Measurements from ENCODE around the gene NTM.

The NTM gene

GRCh38 chr11:131770801-131771200, 400.4 kb downstream of the NTM start:
- no peak overlapping the region for H3K4me3 ChIP-seq
- TF ChIP-seq EZH2 (IDR thresholded peaks at IDR 0.05) (no peak), FOXP2 (optimal IDR thresholded peaks at IDR 0.05; ENCODE audit: control extremely low read depth, extremely low read length, insufficient read depth) (no peak), POLR2AphosphoS5 (IDR thresholded peaks at IDR 0.05; ENCODE audit: borderline replicate concordance, low read depth, low read length) (no peak)
- H3K9me3 ChIP-seq (ENCODE audit: low read depth, low read length), result no peaks in the 10 kb centered on the region
- DNase-seq (ENCODE audit: low read depth, low spot score), result no peak
- H3K9ac ChIP-seq (ENCODE audit: insufficient read length), result no peak overlapping the region
- no peaks in the 10 kb centered on the region for H3K36me3 ChIP-seq (ENCODE audit: insufficient read depth, low read length)
- H3K27ac ChIP-seq, result no peak overlapping the region

GRCh38 chr11:131771471-131771870, 401.1 kb downstream of the NTM start:
- no peak overlapping the region for H3K9ac ChIP-seq (ENCODE audit: insufficient read length)
- no peaks in the 10 kb centered on the region for H3K36me3 ChIP-seq (ENCODE audit: insufficient read depth, low read length)
- H3K9me3 ChIP-seq (ENCODE audit: low read depth, low read length), result no peaks in the 10 kb centered on the region
- no peak for TF ChIP-seq EZH2 (IDR thresholded peaks at IDR 0.05)
- no peak for DNase-seq (ENCODE audit: low read depth, low spot score)
- H3K4me3 ChIP-seq, result no peak overlapping the region
- H3K27ac ChIP-seq, result no peak overlapping the region

- no peak overlapping the region for H3K9ac ChIP-seq (ENCODE audit: insufficient read length)
- H3K27ac ChIP-seq, result no peak overlapping the region
- H3K4me3 ChIP-seq, result no peak overlapping the region
- DNase-seq (ENCODE audit: low read depth, low spot score), result no peak
- TF ChIP-seq EZH2 (IDR thresholded peaks at IDR 0.05) (no peak), POLR2AphosphoS5 (IDR thresholded peaks at IDR 0.05; ENCODE audit: borderline replicate concordance, low read depth, low read length) (no peak), FOXP2 (optimal IDR thresholded peaks at IDR 0.05; ENCODE audit: control extremely low read depth, extremely low read length, insufficient read depth) (no peak)
- H3K36me3 ChIP-seq (ENCODE audit: insufficient read depth, low read length), result no peaks in the 10 kb centered on the region
- no peaks in the 10 kb centered on the region for H3K9me3 ChIP-seq (ENCODE audit: low read depth, low read length)
Observed at GRCh38 chr11:131773626-131774025, 403.2 kb downstream of the NTM start.

- Histone ChIP-seq H3K36me3 (ENCODE audit: insufficient read depth, low read length) (no peaks in the 10 kb centered on the region), H3K9ac (ENCODE audit: insufficient read length) (no peak overlapping the region), H3K9me3 (ENCODE audit: low read depth, low read length) (no peaks in the 10 kb centered on the region), H3K27ac (no peak overlapping the region), H3K4me3 (no peak overlapping the region)
- no peak for TF ChIP-seq EZH2 (IDR thresholded peaks at IDR 0.05)
- TF ChIP-seq FOXP2 (optimal IDR thresholded peaks at IDR 0.05; ENCODE audit: control extremely low read depth, extremely low read length, insufficient read depth), result no peak
- TF ChIP-seq POLR2AphosphoS5 (IDR thresholded peaks at IDR 0.05; ENCODE audit: borderline replicate concordance, low read depth, low read length), result no peak
- DNase-seq (ENCODE audit: low read depth, low spot score), result no peak
Observed at GRCh38 chr11:131776211-131776610, 405.8 kb downstream of the NTM start.

GRCh38 chr11:131785801-131786200, 415.4 kb downstream of the NTM start:
- DNase-seq (ENCODE audit: low read depth, low spot score), result no peak
- no peak overlapping the region for H3K27ac ChIP-seq
- H3K9ac ChIP-seq (ENCODE audit: insufficient read length), result no peak overlapping the region
- H3K9me3 ChIP-seq (ENCODE audit: low read depth, low read length), result no peaks in the 10 kb centered on the region; the same call in 1 of the 2 replicates
- no peak overlapping the region for H3K4me3 ChIP-seq
- TF ChIP-seq EZH2 (IDR thresholded peaks at IDR 0.05) (no peak), POLR2AphosphoS5 (IDR thresholded peaks at IDR 0.05; ENCODE audit: borderline replicate concordance, low read depth, low read length) (no peak), FOXP2 (optimal IDR thresholded peaks at IDR 0.05; ENCODE audit: control extremely low read depth, extremely low read length, insufficient read depth) (no peak)
- H3K36me3 ChIP-seq (ENCODE audit: insufficient read depth, low read length), result no peaks in the 10 kb centered on the region

- Histone ChIP-seq H3K9ac (ENCODE audit: insufficient read length) (no peak overlapping the region), H3K27ac (no peak overlapping the region), H3K4me3 (no peak overlapping the region), H3K9me3 (ENCODE audit: low read depth, low read length) (no peaks in the 10 kb centered on the region), H3K36me3 (ENCODE audit: insufficient read depth, low read length) (no peaks in the 10 kb centered on the region)
- TF ChIP-seq EZH2 (IDR thresholded peaks at IDR 0.05), result no peak
- TF ChIP-seq FOXP2 (optimal IDR thresholded peaks at IDR 0.05; ENCODE audit: control extremely low read depth, extremely low read length, insufficient read depth), result no peak
- TF ChIP-seq POLR2AphosphoS5 (IDR thresholded peaks at IDR 0.05; ENCODE audit: borderline replicate concordance, low read depth, low read length), result no peak
- no peak for DNase-seq (ENCODE audit: low read depth, low spot score)
Observed at GRCh38 chr11:131787119-131787518, 416.7 kb downstream of the NTM start.

- H3K9ac ChIP-seq (ENCODE audit: insufficient read length), result no peak overlapping the region
- H3K27ac ChIP-seq, result no peak overlapping the region
Observed at GRCh38 chr11:131790586-131790985, 420.2 kb downstream of the NTM start.

GRCh38 chr11:131792243-131792642, 421.8 kb downstream of the NTM start:
- no peak overlapping the region for H3K27ac ChIP-seq
- no peak overlapping the region for H3K9ac ChIP-seq (ENCODE audit: insufficient read length)
- no peak for DNase-seq (ENCODE audit: low read depth, low spot score)
- TF ChIP-seq FOXP2 (optimal IDR thresholded peaks at IDR 0.05; ENCODE audit: control extremely low read depth, extremely low read length, insufficient read depth) (no peak), POLR2AphosphoS5 (IDR thresholded peaks at IDR 0.05; ENCODE audit: borderline replicate concordance, low read depth, low read length) (no peak), EZH2 (IDR thresholded peaks at IDR 0.05) (no peak)
- H3K9me3 ChIP-seq (ENCODE audit: low read depth, low read length), result no peaks in the 10 kb centered on the region
- no peaks in the 10 kb centered on the region for H3K36me3 ChIP-seq (ENCODE audit: insufficient read depth, low read length)
- no peak overlapping the region for H3K4me3 ChIP-seq

More at GRCh38 chr11:131790586-131790985, 420.2 kb downstream of the NTM start:
- TF ChIP-seq FOXP2 (optimal IDR thresholded peaks at IDR 0.05; ENCODE audit: control extremely low read depth, extremely low read length, insufficient read depth) (no peak), EZH2 (IDR thresholded peaks at IDR 0.05) (no peak), POLR2AphosphoS5 (IDR thresholded peaks at IDR 0.05; ENCODE audit: borderline replicate concordance, low read depth, low read length) (no peak)
- no peak for DNase-seq (ENCODE audit: low read depth, low spot score)
- H3K9me3 ChIP-seq (ENCODE audit: low read depth, low read length), result no peaks in the 10 kb centered on the region
- H3K36me3 ChIP-seq (ENCODE audit: insufficient read depth, low read length), result no peaks in the 10 kb centered on the region
- no peak overlapping the region for H3K4me3 ChIP-seq

- Histone ChIP-seq H3K9me3 (ENCODE audit: low read depth, low read length) (no peaks in the 10 kb centered on the region), H3K4me3 (no peak overlapping the region), H3K36me3 (ENCODE audit: insufficient read depth, low read length) (no peaks in the 10 kb centered on the region), H3K27ac (no peak overlapping the region), H3K9ac (ENCODE audit: insufficient read length) (no peak overlapping the region)
- DNase-seq (ENCODE audit: low read depth, low spot score), result no peak
- TF ChIP-seq POLR2AphosphoS5 (IDR thresholded peaks at IDR 0.05; ENCODE audit: borderline replicate concordance, low read depth, low read length) (no peak), FOXP2 (optimal IDR thresholded peaks at IDR 0.05; ENCODE audit: control extremely low read depth, extremely low read length, insufficient read depth) (no peak), EZH2 (IDR thresholded peaks at IDR 0.05) (no peak)
Observed at GRCh38 chr11:131796089-131796488, 425.7 kb downstream of the NTM start.
